ENCODE results near the gene PARD3.

PARD3 gene

DNA sequence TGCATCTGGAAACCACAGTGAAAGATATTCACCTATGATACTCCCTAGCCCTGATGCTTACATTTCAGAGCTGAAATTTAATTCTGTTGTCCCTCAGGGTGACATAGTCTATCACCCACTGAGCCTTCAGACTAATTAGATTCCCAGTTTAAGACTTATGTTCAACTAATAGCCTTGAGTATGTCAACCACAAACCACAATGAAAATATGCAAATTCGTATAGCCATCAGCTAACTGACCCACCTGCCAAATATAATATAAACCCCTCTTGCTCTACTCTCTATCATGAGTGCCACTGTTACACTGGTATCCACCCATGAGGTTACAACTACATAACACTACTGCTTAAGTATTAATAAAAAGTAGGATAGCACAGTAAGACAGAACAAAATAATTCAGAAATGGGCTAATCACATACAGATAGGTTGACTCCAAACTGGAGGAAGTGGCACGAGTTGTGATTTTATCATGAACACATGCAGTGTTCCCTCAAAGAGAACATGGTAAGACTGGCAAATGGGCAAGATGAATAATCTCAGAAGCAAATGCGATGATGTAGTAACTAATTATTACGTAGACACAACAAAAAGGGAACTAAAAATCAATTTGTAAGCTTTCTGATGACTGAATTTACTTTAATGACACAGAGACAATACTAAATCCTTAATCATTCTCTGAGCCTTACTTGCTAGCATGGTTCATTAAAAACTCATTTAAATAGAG is 290.6 kb downstream of the PARD3 start:
- Histone ChIP-seq H3K36me3 (ENCODE audit: control insufficient read depth, insufficient read depth, low read length) (no peaks in the 10 kb centered on the region), H3K27me3 (ENCODE audit: control insufficient read depth, insufficient read depth, low read length, poor library complexity, severe bottlenecking) (no peaks in the 10 kb centered on the region), H3K27ac (ENCODE audit: insufficient read depth, low read depth, low read length, poor library complexity, severe bottlenecking) (no peak overlapping the region), H3K4me3 (ENCODE audit: insufficient read depth, low read depth, low read length) (no peak overlapping the region), H3K9me3 (ENCODE audit: control insufficient read depth, low read length) (no peaks in the 10 kb centered on the region), H3K4me1 (ENCODE audit: control insufficient read depth, insufficient read depth, low read length) (peaks cover 9% of the 10 kb centered on the region)
- 95 to 96% methylated on average over 4 of the region's 4 CpGs for WGBS, 2 experiments

DNA sequence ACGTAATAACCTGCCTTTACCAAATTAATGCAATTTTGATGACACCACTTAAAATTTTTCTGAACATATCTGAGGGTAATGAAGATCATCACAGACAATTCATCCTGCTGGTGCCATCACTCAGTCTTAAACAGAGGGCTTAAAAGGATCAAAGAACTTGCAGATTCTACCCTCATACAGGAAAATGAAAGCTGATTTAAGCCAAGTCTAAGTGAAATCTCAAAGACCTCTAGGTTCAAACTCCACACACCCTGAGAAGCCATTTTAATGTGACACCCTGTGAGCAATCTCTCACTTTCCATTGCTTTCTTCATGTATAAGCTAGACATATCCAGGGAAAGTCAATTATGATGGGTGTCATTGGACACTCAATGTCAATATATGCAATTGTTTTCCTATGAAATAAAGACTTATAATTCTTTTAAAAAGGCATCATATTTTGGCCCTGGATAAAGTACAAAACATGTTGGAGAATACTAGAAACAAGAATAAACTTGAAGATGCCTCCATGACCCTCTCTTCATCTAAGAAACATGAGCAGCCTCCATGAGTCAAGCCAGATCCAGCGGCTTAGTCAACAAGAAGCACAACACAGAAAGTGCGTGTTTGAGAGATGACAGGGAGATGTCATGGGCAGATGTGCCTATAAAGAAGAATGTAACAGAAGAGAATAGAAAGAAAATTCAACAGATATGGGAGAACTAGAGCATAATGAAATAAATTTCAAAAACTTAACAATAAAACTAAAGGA is 291.9 kb downstream of the PARD3 start:
- no peaks in the 10 kb centered on the region for H3K36me3 ChIP-seq (ENCODE audit: control insufficient read depth, insufficient read depth, low read length)
- H3K4me1 ChIP-seq (ENCODE audit: control insufficient read depth, insufficient read depth, low read length), result peaks cover 5% of the 10 kb centered on the region
- no peak overlapping the region for H3K4me3 ChIP-seq (ENCODE audit: insufficient read depth, low read depth, low read length)
- no peaks in the 10 kb centered on the region for H3K9me3 ChIP-seq (ENCODE audit: control insufficient read depth, low read length)
- 96 to 99% methylated on average over 3 of the region's 3 CpGs for WGBS, 2 experiments
- H3K27ac ChIP-seq (ENCODE audit: insufficient read depth, low read depth, low read length, poor library complexity, severe bottlenecking), result no peak overlapping the region
- no peaks in the 10 kb centered on the region for H3K27me3 ChIP-seq (ENCODE audit: control insufficient read depth, insufficient read depth, low read length, poor library complexity, severe bottlenecking)

DNA sequence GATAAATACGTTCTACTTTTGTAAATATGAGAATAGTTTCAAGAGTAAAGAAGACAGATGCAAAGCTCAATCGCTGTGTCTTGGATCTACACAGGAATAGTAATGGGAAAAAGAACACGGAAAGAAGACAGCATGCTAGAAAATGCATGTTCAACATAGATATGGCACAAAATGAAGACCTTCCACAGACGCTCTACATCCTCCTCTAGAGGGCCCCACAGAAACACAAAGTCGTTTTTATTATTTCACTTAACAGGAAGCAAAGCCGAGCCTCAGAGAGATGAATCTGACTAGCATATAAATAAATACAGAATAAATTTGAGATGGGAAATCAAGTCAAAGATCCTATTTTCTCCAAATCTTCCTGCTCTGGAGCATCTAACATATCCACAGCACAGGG is 292.6 kb downstream of the PARD3 start:
- H3K27me3 ChIP-seq (ENCODE audit: control insufficient read depth, insufficient read depth, low read length, poor library complexity, severe bottlenecking), result no peaks in the 10 kb centered on the region

GRCh38 chr10:34520510-34520909 is 294.6 kb downstream of the PARD3 start:
- no peak overlapping the region for H3K27ac ChIP-seq (ENCODE audit: insufficient read depth, low read depth, low read length, poor library complexity, severe bottlenecking)
- H3K4me1 ChIP-seq (ENCODE audit: control insufficient read depth, insufficient read depth, low read length), result no peaks in the 10 kb centered on the region
- H3K9me3 ChIP-seq (ENCODE audit: control insufficient read depth, low read length), result no peaks in the 10 kb centered on the region
- 85 to 95% methylated on average over 2 of the region's 2 CpGs for WGBS, 2 experiments
- H3K36me3 ChIP-seq (ENCODE audit: control insufficient read depth, insufficient read depth, low read length), result no peaks in the 10 kb centered on the region
- no peak overlapping the region for H3K4me3 ChIP-seq (ENCODE audit: insufficient read depth, low read depth, low read length)
- H3K27me3 ChIP-seq (ENCODE audit: control insufficient read depth, insufficient read depth, low read length, poor library complexity, severe bottlenecking), result no peaks in the 10 kb centered on the region

More for the DNA sequence above, 292.6 kb downstream of the PARD3 start:
- 70 to 74% methylated on average over 5 to 6 of the region's 6 CpGs for WGBS, 2 experiments
- Histone ChIP-seq H3K4me3 (ENCODE audit: insufficient read depth, low read depth, low read length) (no peak overlapping the region), H3K27ac (ENCODE audit: insufficient read depth, low read depth, low read length, poor library complexity, severe bottlenecking) (no peak overlapping the region), H3K4me1 (ENCODE audit: control insufficient read depth, insufficient read depth, low read length) (peaks cover 3% of the 10 kb centered on the region), H3K36me3 (ENCODE audit: control insufficient read depth, insufficient read depth, low read length) (no peaks in the 10 kb centered on the region), H3K9me3 (ENCODE audit: control insufficient read depth, low read length) (no peaks in the 10 kb centered on the region)

- no peaks in the 10 kb centered on the region for H3K27me3 ChIP-seq (ENCODE audit: control insufficient read depth, insufficient read depth, low read length, poor library complexity, severe bottlenecking)
- H3K4me1 ChIP-seq (ENCODE audit: control insufficient read depth, insufficient read depth, low read length), result no peaks in the 10 kb centered on the region
- H3K27ac ChIP-seq (ENCODE audit: insufficient read depth, low read depth, low read length, poor library complexity, severe bottlenecking), result no peak overlapping the region
Observed at GRCh38 chr10:34520084-34520483, 295.0 kb downstream of the PARD3 start.

DNA sequence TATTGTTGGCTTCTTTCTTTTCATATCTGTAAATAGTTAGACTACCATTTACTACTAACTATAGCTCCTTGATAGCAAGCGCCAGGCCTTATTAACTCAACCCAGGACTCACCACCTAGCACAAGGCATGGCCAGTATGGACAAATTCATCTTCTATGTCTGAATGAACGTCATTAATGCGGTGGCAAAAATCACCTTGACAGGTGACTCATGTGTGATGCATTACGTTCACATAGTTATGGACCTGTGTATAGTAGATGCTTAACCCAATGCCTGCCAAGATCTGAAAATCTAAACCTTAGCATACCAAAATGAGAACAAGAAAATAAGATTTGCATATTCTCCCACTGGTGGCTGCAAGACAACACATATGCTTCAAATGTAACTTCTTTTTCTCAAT is 300.8 kb downstream of the PARD3 start:
- Histone ChIP-seq H3K4me3 (ENCODE audit: insufficient read depth, low read depth, low read length) (no peak overlapping the region), H3K27ac (ENCODE audit: insufficient read depth, low read depth, low read length, poor library complexity, severe bottlenecking) (no peak overlapping the region), H3K4me1 (ENCODE audit: control insufficient read depth, insufficient read depth, low read length) (no peaks in the 10 kb centered on the region), H3K9me3 (ENCODE audit: control insufficient read depth, low read length) (no peaks in the 10 kb centered on the region), H3K27me3 (ENCODE audit: control insufficient read depth, insufficient read depth, low read length, poor library complexity, severe bottlenecking) (no peaks in the 10 kb centered on the region), H3K36me3 (ENCODE audit: control insufficient read depth, insufficient read depth, low read length) (no peaks in the 10 kb centered on the region)
- 95 to 97% methylated on average over 4 of the region's 4 CpGs for WGBS, 2 experiments

More at GRCh38 chr10:34520084-34520483, 295.0 kb downstream of the PARD3 start:
- Histone ChIP-seq H3K36me3 (ENCODE audit: control insufficient read depth, insufficient read depth, low read length) (no peaks in the 10 kb centered on the region), H3K4me3 (ENCODE audit: insufficient read depth, low read depth, low read length) (no peak overlapping the region), H3K9me3 (ENCODE audit: control insufficient read depth, low read length) (no peaks in the 10 kb centered on the region)
- 96 to 99% methylated on average over 5 to 6 of the region's 7 CpGs for WGBS, 2 experiments

DNA sequence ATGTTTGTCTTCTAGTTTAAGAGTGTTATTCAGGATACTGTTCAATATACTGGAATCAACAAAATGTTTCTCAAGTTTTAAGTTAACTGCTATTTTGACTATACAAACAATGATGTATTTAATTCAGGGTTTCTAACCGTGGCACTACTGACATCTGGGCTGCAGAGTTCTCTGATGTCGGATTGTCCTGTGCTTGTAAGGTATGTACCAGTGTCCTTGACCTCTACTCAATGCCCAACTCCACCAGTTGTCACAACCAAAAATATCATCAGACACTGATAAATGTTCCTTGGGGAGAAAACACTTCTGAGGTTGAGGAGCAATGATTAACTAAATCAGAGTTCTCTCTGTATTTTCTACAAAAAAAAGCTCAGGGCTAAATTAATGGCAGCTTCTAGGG is 301.5 kb downstream of the PARD3 start:
- no peak overlapping the region for H3K27ac ChIP-seq (ENCODE audit: insufficient read depth, low read depth, low read length, poor library complexity, severe bottlenecking)
- no peaks in the 10 kb centered on the region for H3K9me3 ChIP-seq (ENCODE audit: control insufficient read depth, low read length)
- no peaks in the 10 kb centered on the region for H3K36me3 ChIP-seq (ENCODE audit: control insufficient read depth, insufficient read depth, low read length)
- no peak overlapping the region for H3K4me3 ChIP-seq (ENCODE audit: insufficient read depth, low read depth, low read length)
- no peaks in the 10 kb centered on the region for H3K27me3 ChIP-seq (ENCODE audit: control insufficient read depth, insufficient read depth, low read length, poor library complexity, severe bottlenecking)
- WGBS, 2 experiments, result 85 to 92% methylated on average over 2 of the region's 2 CpGs
- H3K4me1 ChIP-seq (ENCODE audit: control insufficient read depth, insufficient read depth, low read length), result no peaks in the 10 kb centered on the region

DNA sequence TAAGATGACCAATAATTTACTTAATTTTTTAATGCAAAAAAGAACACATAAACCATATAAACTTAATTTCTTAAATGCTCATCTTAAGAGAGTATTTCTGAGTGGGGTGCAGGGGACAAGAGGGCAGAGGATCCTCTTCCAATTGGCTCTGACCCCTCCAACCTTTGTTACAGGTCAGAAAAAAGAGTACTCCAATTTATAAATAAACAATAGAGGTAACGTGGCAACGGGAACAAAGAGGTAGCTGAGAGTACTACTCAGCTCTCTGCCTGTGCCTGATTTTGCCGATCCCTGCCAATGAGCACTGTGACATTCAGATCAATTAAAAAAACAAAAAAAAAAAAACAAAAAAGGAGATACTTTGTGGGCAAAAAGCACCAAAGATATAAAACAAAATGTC is 307.9 kb downstream of the PARD3 start:
- H3K36me3 ChIP-seq (ENCODE audit: control insufficient read depth, insufficient read depth, low read length), result no peaks in the 10 kb centered on the region
- H3K4me1 ChIP-seq (ENCODE audit: control insufficient read depth, insufficient read depth, low read length), result peaks cover 4% of the 10 kb centered on the region
- H3K27ac ChIP-seq (ENCODE audit: insufficient read depth, low read depth, low read length, poor library complexity, severe bottlenecking), result no peak overlapping the region
- no peak overlapping the region for H3K4me3 ChIP-seq (ENCODE audit: insufficient read depth, low read depth, low read length)
- no peaks in the 10 kb centered on the region for H3K27me3 ChIP-seq (ENCODE audit: control insufficient read depth, insufficient read depth, low read length, poor library complexity, severe bottlenecking)
- WGBS, 2 experiments, result 36 to 67% methylated on average over 3 of the region's 3 CpGs
- H3K9me3 ChIP-seq (ENCODE audit: control insufficient read depth, low read length), result no peaks in the 10 kb centered on the region

DNA sequence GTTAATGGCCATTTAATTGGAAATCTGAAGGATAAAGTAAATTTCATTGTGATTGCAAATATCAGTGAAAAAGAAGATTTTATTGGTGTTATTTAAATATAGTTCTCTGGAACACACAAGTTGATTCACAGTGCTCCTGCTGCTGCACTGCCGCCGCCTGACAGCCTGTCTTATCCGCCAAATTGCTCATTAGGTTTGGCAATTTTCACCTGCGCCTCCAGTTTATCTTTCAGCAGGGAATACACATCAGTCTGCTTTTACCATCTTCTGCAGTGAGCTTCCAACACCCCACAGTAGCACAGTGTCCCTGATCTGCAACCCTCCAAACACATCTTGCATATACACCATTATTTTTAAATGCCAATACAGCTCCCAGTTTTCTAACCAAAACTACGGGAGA is 308.3 kb downstream of the PARD3 start:
- 91 to 94% methylated on average over 5 of the region's 5 CpGs for WGBS, 2 experiments
- H3K36me3 ChIP-seq (ENCODE audit: control insufficient read depth, insufficient read depth, low read length), result no peaks in the 10 kb centered on the region
- H3K9me3 ChIP-seq (ENCODE audit: control insufficient read depth, low read length), result no peaks in the 10 kb centered on the region
- no peaks in the 10 kb centered on the region for H3K27me3 ChIP-seq (ENCODE audit: control insufficient read depth, insufficient read depth, low read length, poor library complexity, severe bottlenecking)
- peaks cover 4% of the 10 kb centered on the region for H3K4me1 ChIP-seq (ENCODE audit: control insufficient read depth, insufficient read depth, low read length)
- no peak overlapping the region for H3K4me3 ChIP-seq (ENCODE audit: insufficient read depth, low read depth, low read length)
- H3K27ac ChIP-seq (ENCODE audit: insufficient read depth, low read depth, low read length, poor library complexity, severe bottlenecking), result no peak overlapping the region

DNA sequence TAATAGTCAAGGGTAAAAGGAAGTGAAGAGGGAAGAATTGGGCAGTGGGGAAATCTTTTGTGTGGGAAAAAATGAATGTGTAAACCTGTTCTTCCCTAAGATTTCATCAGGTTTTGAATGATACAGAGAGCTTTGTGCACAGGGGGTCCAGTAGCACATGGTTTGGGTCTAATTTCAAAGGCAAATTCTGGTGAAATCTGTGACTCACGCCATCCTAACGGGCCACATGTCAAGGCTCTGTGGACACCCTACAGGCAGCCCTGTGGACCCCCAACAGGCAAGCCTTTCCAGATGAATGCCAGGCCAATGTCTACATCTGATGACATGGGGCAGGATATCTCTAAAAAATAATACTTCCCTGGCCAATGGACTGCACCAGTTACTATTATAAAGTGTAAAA is 309.8 kb downstream of the PARD3 start:
- Histone ChIP-seq H3K27ac (ENCODE audit: insufficient read depth, low read depth, low read length, poor library complexity, severe bottlenecking) (no peak overlapping the region), H3K4me3 (ENCODE audit: insufficient read depth, low read depth, low read length) (no peak overlapping the region), H3K36me3 (ENCODE audit: control insufficient read depth, insufficient read depth, low read length) (no peaks in the 10 kb centered on the region), H3K27me3 (ENCODE audit: control insufficient read depth, insufficient read depth, low read length, poor library complexity, severe bottlenecking) (no peaks in the 10 kb centered on the region), H3K9me3 (ENCODE audit: control insufficient read depth, low read length) (no peaks in the 10 kb centered on the region), H3K4me1 (ENCODE audit: control insufficient read depth, insufficient read depth, low read length) (peaks cover 4% of the 10 kb centered on the region)
- WGBS, 2 experiments, result 74 to 76% methylated on average over 2 of the region's 2 CpGs

Data from ectodermal cell (in vitro differentiated cells).